Calu3 (cell line): ENCODE results near the gene PLA2G2D. TPM values are rescaled to one million over a fixed set of nuclear protein-coding genes. Genes with fewer than 3 reads are reported as not detected.
A peak's percentile ranks its signal among the peaks of the same experiment; 100 is the strongest.

Experiments
- BruUV-seq: library from RNA; stranded (reverse); fragments of 400-500 nt; replicated peaks from 2 replicates; lab custom pipeline; 2021; lab: Mats Ljungman, UMichigan
- CTCF ChIA-PET: fragments of 300-600 bp; sonication (Branson Sonifier 250); formaldehyde crosslinking; loops from one replicate; lab custom pipeline; 2022; ENCODE audit warnings: antibody characterized with exemption; lab: Charles Lee
- DNase-seq: peaks from one replicate; pipeline ENCODE4 v3.0.0; 2022
- H3K27ac Mint-ChIP-seq: one replicate; pipeline ENCODE4 v1.8.0; 2022; ENCODE audit warnings: mixed read lengths; ENCODE audit not compliant: unreplicated experiment
- H3K27me3 Mint-ChIP-seq: one replicate; pipeline ENCODE4 v1.8.0; 2022; ENCODE audit warnings: mixed read lengths; ENCODE audit not compliant: unreplicated experiment
- H3K36me3 Mint-ChIP-seq: one replicate; pipeline ENCODE4 v1.8.0; 2022; ENCODE audit warnings: mild to moderate bottlenecking, moderate library complexity, mixed read lengths; ENCODE audit not compliant: insufficient read depth, unreplicated experiment
- H3K4me1 Mint-ChIP-seq: one replicate; pipeline ENCODE4 v1.8.0; 2022; ENCODE audit warnings: mild to moderate bottlenecking, low read depth, mixed read lengths; ENCODE audit not compliant: unreplicated experiment
- H3K4me3 Mint-ChIP-seq: one replicate; pipeline ENCODE4 v1.8.0; 2022; ENCODE audit warnings: mild to moderate bottlenecking, low read depth, moderate library complexity, mixed read lengths; ENCODE audit not compliant: unreplicated experiment
- H3K9me3 Mint-ChIP-seq: one replicate; pipeline ENCODE4 v1.8.0; 2022; ENCODE audit warnings: low read depth, mixed read lengths; ENCODE audit not compliant: unreplicated experiment
- intact Hi-C: fragments of 100-400 bp; cut with micrococcal nuclease; formaldehyde crosslinking; loops from one replicate; pipeline ENCODE4 v1.10.0; 2022; ENCODE audit not compliant: unreplicated experiment
- total RNA-seq: library from RNA; stranded (reverse); gene quantifications from 2 replicates; pipeline ENCODE4 v1.2.3, GENCODE V29; 2022
- TF ChIP-seq, protein P1 (sequence below): fragments of 200-600 bp; IDR thresholded peaks from one replicate; pipeline ENCODE4 v1.8.0; 2022; ENCODE audit warnings: antibody characterized with exemption; ENCODE audit not compliant: unreplicated experiment

The PLA2G2D gene
- total RNA-seq, 1 experiment from 2014 or later: not detected

DNA sequence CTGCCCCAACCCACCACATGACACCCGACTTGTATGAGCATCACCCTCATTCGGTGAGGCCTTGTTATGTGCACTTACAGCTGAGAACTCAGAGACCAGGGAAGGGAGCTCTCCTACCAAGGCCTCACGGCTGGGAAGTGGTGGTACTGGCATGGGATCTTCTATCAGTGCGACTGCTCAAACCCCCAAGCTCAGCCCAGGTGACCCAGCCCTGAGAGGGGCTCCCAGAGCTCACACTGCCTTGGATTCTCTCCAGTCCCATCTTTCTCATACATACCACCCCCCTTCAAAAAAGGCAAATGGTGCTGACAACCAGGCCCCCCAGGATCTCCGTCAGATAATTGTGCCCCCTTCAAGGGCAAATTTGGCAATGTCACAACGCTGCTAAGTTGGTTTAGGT lies 19.0 kb upstream of the PLA2G2D start:
- no peak for DNase-seq
- Mint-ChIP-seq H3K9me3 (no peaks in the 10 kb centered on the region), H3K27me3 (no peaks in the 10 kb centered on the region), H3K36me3 (peaks cover 7% of the 10 kb centered on the region), H3K27ac (no peak overlapping the region), H3K4me1 (peaks cover 22% of the 10 kb centered on the region), H3K4me3 (no peak overlapping the region)
- CTCF ChIA-PET: no interaction called here
- intact Hi-C loops: no loop called here
- BruUV-seq: no TSS peak
- TF ChIP-seq, protein P1, sequence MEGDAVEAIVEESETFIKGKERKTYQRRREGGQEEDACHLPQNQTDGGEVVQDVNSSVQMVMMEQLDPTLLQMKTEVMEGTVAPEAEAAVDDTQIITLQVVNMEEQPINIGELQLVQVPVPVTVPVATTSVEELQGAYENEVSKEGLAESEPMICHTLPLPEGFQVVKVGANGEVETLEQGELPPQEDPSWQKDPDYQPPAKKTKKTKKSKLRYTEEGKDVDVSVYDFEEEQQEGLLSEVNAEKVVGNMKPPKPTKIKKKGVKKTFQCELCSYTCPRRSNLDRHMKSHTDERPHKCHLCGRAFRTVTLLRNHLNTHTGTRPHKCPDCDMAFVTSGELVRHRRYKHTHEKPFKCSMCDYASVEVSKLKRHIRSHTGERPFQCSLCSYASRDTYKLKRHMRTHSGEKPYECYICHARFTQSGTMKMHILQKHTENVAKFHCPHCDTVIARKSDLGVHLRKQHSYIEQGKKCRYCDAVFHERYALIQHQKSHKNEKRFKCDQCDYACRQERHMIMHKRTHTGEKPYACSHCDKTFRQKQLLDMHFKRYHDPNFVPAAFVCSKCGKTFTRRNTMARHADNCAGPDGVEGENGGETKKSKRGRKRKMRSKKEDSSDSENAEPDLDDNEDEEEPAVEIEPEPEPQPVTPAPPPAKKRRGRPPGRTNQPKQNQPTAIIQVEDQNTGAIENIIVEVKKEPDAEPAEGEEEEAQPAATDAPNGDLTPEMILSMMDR: no peak

DNA sequence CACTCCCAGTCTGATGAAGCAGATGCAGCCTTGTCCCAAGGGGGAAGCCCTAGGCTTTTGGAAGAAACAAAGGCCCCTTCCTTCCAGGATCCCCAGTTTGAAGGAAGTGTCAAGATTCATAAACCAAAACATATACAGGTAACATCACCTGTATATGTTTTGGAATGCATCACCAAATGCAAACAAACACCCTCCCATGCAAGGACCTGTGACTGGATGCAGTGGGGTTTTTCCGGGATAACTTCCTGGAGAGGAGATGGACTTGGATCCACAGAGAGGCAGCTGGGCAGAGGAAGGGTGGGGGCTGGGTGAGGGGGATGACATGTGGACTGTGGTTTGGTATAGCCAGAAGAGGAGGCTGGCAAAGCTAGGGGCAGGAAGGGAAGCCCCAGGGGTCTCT lies 18.3 kb upstream of the PLA2G2D start:
- Mint-ChIP-seq H3K4me3 (no peak overlapping the region), H3K9me3 (no peaks in the 10 kb centered on the region), H3K36me3 (peaks cover 7% of the 10 kb centered on the region), H3K4me1 (peaks cover 22% of the 10 kb centered on the region), H3K27ac (peak overlapping the region; percentile 63), H3K27me3 (no peaks in the 10 kb centered on the region)
- CTCF ChIA-PET: no interaction called here
- intact Hi-C loops: no loop called here
- TF ChIP-seq, protein P1: no peak
- BruUV-seq: no TSS peak
- no peak for DNase-seq

DNA sequence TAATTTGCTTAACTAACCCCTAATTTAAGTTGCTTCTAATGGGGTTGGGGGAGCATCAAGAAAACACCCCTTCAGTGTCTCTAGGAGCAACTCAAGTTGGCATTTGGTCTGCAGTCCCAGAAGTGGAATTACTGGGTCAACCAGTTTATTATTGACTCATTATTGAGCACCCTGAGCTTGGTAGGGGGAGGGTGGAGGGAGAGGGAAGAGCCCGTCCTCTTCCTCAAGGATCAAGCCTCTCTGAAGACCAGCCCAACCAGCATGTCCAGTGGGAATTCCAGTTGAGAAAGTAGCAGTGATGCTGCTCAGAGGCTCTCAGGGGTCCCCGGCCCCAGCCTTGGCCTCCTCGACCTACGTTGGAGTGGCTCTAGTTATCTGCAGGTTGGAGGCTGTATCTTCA lies 17.7 kb upstream of the PLA2G2D start:
- Mint-ChIP-seq H3K27me3 (no peaks in the 10 kb centered on the region), H3K36me3 (peaks cover 7% of the 10 kb centered on the region), H3K9me3 (no peaks in the 10 kb centered on the region), H3K4me1 (peaks cover 22% of the 10 kb centered on the region), H3K4me3 (no peak overlapping the region), H3K27ac (peak overlapping the region; percentile 63)
- intact Hi-C loops: no loop called here
- no TSS peak for BruUV-seq
- CTCF ChIA-PET: no interaction called here
- TF ChIP-seq, protein P1: no peak
- DNase-seq: peak; percentile 54

DNA sequence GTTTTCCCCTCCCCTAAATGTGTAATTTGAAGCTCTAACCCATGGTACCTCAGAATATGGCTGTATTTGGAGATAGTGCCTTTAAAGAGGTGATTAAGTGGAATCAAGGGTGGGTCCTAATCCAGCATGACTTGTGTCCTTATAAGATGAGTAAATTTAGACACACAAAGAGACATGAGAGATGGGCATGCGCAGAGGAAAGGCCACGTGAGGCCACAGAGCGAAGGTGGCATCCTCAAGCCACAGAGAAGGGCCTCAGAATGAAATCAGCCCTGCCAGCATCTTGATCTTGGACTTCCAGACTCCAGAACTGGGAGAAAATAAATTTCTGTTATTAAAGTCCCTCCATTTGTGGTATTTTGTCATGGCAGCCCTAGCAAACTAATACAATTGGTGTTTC lies 16.9 kb upstream of the PLA2G2D start:
- CTCF ChIA-PET: interaction anchor here (0.6 kb wide), 1 partner anchor 76 kb away, joined by 3 read pairs; no protein-coding TSS in a partner anchor
- DNase-seq: no peak
- intact Hi-C loops: no loop called here
- H3K9me3 Mint-ChIP-seq: no peaks in the 10 kb centered on the region
- TF ChIP-seq, protein P1: no peak
- no peaks in the 10 kb centered on the region for H3K27me3 Mint-ChIP-seq
- H3K36me3 Mint-ChIP-seq: peaks cover 7% of the 10 kb centered on the region
- H3K4me1 Mint-ChIP-seq: peaks cover 22% of the 10 kb centered on the region
- H3K27ac Mint-ChIP-seq: no peak overlapping the region
- no TSS peak for BruUV-seq
- H3K4me3 Mint-ChIP-seq: no peak overlapping the region
